ENCODE measurements around the gene ITGB5.
"Not testable (repeated sequence)": the region's sequence is repeated elsewhere in the genome, so short reads cannot be mapped to it uniquely, and the experiment has no call there.

The ITGB5 gene

DNA sequence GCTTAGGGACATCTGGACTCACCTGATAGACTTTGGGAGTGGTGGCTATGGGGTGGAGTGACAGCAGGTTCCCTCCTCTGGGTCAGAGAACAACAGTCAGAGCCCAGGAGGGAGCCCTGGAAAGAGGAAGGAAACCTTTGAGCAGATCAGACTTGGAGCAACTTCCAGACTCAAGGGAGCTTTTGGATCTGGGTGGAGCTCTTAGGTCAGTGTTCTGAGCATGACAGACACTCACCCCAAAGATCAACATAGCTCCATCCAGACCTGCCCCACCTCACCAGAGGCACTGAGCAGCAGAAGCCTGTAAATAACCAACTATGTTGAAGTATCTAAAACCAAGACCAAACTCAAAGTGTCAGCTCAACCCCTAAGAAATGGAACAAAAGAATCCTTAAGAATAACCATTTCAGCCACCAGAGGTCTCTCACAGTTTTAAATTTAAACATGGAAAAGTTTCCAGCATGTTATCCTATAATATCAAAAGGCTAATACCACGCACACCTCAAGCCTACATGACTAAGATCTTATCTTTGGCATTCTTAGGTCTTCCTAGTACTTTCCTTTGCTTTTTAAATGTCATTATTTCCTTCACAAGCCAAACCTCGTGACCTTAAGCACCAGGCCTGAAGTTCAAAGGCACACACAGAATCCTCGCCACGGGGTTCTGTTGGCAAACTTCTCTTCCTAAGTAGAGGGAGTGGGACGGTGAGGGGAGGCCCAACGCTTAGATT lies 100.5 kb downstream of the ITGB5 start:
- DNase-seq (ENCODE audit: low read depth), result no peak

- no peak for DNase-seq (ENCODE audit: low read depth)
Observed at GRCh38 chr3:124785973-124786372, 101.2 kb downstream of the ITGB5 start.

DNA sequence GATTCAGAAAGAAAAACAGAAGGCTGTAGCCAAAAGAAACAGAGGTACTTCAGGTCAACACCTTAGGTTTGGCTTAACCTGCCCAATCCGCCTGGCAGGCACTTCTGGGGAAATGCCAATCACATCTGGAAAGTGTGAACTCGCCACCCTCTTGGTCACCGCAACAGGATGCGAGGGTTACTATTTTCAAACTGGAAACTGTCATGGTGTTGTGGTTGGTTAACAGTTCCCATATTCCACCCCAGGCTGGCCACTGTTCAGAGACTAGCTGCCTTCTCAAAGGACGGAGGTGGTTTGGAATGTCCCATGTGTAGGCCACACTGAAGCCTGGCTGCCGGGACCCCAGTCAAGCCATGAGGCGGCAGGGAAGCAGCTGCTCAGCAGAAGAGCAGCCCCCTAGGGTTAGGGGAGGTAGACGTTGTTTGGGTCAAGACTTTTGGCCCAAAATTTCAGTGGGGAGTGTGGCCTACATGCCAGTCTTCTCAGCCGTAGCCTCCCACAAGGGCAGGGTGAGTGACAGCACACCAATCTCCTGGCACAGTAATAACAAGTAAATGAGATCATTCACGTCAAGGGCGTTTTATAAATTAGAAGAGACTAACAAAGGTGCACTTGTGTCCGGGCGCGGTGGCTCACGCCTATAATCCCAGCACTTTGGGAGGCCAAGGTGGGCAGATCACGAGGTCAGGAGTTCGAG lies 102.3 kb downstream of the ITGB5 start:
- no peak for DNase-seq (ENCODE audit: low read depth)

- DNase-seq (ENCODE audit: low read depth), result no peak
Observed at GRCh38 chr3:124783696-124784095, 103.5 kb downstream of the ITGB5 start.

- DNase-seq (ENCODE audit: low read depth), result not testable (repeated sequence)
Observed at GRCh38 chr3:124782377-124782712, 104.8 kb downstream of the ITGB5 start.

DNA sequence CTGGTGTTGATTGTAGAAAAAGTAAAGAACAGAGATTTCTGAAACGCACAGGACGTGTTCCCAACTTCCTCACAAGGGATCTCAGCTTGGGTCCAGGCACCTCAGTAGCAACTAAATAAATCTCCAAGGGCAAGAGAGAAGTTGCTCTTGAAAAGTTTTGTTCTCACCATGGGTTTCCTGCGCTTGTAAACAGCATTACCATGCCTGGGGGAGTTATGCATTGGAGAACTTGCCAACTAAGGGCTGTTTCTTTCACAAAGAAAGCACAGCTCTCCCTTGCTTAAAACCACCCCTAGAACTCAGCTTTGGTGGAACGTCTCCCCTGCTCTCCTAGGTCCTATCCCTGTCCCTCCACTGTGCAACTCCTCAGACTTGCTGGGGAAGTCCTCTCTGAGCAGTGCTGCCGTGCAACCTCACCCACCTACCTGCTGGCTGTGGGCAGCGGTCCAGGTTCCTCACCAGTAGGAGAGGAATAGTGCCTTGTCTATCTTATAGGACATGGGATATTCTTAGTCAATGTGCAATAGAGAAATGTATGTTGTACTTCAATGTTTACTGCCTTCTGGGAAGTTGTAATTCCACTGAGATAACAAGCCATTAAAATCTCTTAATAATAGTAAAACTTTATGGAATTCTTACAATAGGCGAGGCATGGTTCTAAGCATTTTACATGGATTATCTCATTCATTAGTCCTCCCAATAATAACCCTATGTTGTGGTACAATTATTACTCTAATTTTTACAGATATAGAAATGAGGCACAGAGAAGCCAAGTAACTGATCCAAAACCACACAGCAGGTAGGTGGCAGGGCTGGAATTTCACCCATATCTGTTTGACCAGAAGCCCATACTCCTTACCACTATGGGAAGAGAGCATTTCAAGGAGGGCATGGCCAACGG lies 105.4 kb downstream of the ITGB5 start:
- no peak for DNase-seq (ENCODE audit: low read depth)

DNA sequence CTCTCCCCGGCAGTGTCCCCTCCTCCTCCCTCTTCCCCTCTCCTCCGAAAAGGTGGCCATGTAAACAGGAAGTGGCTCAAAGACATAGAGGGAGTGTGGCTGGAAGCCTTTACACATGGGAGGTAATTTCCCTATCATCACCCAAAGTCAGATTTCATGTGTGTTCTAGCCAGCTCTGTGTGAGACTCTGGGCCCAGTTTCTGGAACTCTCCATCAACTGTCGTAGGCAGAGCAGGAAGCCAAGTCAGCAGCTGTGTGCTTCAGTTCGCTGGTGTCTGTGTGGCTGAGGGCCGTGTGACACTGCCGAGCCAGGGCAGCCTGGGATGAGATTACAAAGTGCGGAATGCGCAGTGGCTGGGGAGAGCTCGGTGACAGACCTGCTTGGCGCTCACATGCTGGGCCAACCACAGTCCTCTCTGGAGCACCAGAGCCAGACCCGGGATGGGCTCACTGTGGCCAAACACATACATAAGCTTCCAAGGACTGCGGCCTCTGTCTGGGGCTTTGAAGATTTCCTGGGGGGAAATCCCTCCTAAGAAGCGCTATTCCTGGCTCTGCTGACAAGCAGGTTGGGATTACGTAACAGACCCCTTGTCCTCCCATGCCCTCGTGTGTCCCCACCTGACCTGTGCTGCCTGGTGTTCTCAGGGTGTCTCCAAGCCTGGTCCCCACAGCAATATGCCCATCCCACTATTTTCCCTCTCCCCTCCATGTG lies 106.2 kb downstream of the ITGB5 start:
- DNase-seq (ENCODE audit: low read depth), result no peak

- DNase-seq (ENCODE audit: low read depth), result no peak
Observed at GRCh38 chr3:124780356-124780755, 106.8 kb downstream of the ITGB5 start.

DNA sequence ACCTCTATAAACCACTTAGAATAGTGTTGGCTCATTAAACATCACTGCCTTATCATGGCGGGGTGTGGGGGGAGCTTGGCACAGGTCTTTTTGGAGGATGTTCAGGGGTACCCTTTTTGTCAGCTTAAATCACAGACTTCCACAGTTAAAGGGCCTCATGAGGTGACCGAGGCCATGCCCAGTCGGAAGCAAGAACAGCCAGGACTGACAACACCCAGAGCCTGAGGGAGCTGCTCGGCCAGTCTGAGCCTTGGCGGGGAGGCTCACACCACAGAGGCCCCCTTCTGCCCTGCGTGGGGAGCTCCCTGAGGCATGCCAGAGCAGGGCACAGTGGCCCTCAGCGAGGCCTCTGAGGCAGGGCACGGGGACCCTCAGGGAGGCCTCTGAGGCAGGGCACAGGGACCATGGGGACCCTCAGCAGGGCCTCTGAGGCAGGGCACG lies 107.4 kb downstream of the ITGB5 start:
- DNase-seq (ENCODE audit: low read depth), result no peak

- no peak for DNase-seq (ENCODE audit: low read depth)
Observed at GRCh38 chr3:124779116-124779515, 108.0 kb downstream of the ITGB5 start.

DNA sequence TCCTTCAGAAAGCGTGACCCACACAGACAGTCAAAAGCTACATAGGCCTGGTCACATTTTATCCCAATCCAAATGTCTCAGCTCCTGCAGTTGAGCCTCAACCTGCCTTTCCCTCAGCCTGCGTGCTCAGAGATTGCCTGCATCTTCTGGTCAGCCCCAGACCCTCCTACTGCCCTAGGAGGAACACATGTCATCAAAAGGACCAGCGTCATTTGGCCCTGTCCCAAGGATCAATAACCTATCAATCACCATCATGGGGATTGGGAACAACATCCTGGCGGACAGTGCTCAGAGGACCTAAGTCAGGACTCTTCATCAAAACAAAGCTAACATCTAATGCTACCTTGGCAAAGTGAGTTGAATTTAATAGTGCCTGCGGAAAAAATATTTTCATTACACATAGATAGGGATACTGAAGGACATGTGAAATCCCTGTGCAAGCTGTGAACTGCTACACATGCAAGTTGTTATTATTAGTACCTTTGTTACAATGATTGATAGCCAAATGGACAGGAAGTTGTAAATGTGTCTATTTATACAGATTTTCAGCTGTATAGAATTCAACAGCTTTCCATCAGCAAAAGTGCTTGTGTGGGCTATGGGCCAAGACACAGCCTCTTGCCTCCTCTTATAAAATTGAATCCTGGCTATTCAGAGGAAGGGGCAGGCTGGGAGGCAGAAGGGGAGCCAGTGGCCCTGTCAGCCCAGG lies 109.2 kb downstream of the ITGB5 start:
- no peak for DNase-seq (ENCODE audit: low read depth)

DNA sequence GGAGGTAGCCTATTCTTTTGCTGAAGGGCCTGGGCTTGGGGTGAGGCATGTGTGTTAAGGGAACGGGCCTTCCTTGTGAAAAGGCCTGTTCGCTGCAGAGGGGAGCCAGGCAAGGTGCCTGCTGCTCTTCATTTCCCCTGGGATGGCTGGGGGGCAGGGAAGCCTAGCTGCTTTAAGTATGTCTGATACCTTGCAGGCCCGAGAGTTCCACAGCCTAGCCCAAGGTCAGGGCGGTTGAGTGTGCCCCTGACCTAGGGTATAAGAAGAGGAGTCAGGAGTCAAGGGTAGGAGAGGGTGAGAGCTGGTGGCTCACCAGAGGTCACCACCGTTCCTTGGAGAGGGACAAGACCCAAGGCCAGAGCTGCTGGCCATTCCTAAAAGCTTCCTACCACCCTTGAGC lies 110.3 kb downstream of the ITGB5 start:
- DNase-seq (ENCODE audit: low read depth), result no peak

GRCh38 chr3:124775877-124776276 lies 111.3 kb downstream of the ITGB5 start:
- DNase-seq (ENCODE audit: low read depth), result no peak

GRCh38 chr3:124774841-124775402 lies 112.2 kb downstream of the ITGB5 start:
- no peak for DNase-seq (ENCODE audit: low read depth)

DNA sequence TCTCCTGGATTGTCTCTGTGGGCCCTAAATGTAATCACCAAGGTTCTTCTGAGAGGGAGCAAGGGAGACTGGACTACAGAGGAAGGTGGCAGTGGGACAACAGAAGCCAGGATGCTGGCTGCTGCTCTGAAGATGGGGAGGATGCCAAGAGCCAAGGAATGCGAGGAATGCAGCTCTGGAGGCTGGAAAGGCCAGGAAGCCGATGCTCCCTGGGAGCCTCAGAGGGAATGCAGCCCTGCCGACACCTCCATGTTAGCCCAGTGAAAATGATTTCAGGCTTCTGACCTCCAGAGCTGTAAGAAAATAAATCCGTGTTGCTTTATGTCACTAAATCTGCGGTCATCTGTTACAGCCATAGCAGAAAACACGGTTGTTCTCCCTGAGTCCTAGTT lies 112.8 kb downstream of the ITGB5 start:
- peak; percentile 85 for DNase-seq (ENCODE audit: low read depth)

DNA sequence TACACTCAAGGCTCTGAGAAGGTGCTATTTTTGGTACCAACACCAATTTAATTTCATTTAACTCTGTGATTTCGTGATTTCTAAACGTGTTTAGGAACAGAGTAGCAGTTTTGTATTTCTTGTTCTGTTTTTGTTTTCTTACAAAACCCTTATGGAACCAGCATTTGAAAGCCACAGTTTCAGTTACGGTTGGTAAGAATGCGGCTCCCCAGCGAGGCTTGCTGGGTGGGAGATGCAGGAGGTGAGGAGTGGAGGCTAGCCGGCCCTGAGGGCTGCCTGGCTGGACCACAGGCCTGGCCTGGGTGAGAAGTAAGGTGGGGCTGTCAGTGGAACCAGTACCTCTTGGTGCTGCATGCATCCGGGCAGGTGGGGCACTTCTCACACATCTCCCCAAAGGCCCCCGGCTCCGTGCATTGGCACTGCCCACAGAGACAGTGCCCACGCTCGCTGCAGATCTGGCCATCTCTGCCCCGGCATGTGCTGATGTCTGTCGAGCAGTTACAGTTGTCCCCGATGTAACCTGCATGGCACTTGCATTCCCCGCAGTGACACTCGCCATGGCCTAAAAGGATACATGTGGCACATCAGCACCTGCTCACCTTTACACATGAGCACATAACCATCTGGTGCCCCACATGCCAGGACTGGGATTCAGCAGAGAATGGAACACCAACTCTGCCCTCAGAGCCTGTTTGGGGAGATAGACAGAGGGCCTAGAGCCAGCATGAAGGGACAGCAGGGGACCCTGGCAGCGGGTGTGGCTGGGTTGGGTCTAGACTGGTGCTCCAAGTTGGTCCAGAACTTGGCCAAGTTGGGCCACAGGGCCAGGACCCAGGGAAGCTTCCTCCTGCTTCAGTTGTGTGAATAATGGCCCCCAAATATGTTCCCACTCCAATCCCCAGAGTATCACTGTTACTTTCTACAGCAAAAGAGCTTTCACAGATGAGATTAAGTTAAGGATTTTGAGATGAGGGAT lies 113.5 kb downstream of the ITGB5 start:
- no peak for DNase-seq (ENCODE audit: low read depth)

DNA sequence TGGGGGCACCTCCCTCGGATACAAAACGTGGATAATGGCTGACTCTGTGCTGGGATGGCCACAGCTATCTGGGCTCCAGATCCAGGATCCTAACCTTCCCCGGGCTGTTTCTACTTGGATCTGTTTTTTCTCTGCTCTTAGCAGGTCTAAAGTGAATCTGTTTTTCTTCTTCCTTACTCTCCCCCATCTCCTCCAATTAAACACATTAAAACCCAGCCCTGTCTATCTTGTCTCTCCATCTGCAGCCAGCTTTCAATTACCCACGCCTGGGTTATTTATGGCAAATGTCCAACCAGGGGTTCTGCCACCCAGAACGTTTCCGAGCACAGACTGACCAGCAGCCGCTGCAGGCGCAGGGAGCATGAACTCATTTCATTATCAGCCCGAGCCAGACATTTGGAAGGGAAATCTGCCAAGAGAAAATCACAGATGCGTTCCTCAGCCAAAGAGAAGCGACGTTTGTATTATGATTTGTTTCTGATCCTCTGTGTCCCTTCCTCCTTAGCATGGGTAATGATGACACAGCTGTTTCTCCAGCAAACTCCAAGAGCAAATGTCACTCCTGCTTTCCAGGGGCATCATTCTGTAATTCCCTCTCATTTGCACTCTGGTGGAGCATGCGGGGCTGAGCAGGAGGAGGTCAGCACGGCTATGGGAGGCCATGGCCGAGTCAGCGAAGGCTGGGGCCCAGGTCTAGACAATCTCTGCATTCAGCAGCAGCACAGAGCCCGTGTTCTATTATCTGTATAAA lies 114.9 kb downstream of the ITGB5 start:
- DNase-seq (ENCODE audit: low read depth), result no peak

DNA sequence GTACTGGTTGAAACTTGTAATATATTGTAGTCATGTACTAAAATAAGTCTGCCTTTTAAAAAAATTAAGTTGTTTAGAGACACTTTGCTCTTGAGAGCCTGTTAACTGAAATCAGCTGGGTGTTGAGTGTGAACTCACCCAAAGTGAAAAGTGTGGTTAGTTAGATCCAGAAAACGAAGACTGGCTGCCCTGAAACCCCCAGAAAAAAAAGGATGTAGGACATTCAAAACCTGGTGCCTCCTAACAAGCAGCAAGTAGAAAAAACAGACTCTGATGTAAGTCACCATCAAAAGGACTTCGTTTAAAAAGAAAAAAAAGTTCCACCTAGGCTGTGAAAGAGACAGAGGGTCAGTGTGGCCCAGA lies 116.1 kb downstream of the ITGB5 start:
- DNase-seq (ENCODE audit: low read depth), result no peak
